OCI-LY1 (cell line): Measurements from ENCODE around the gene CUX1.

Experiments
- EZH2 ChIP-seq: fragments of 200-600 bp; sonication (generic), shearing (Covaris generic); IDR thresholded peaks from 2 replicates; pipeline ENCODE4 v1.8.0; 2017; ENCODE audit warnings: borderline replicate concordance, mixed run types, mild to moderate bottlenecking, antibody characterized with exemption, low read length, moderate library complexity, mixed read lengths
- TF ChIP-seq, protein P1 (sequence below): fragments of 200-600 bp; sonication (generic), shearing (Covaris generic); IDR thresholded peaks from 2 replicates; pipeline ENCODE4 v1.5.1; 2017; ENCODE audit warnings: mild to moderate bottlenecking, antibody characterized with exemption, low read length, moderate library complexity, mixed read lengths

DNA sequence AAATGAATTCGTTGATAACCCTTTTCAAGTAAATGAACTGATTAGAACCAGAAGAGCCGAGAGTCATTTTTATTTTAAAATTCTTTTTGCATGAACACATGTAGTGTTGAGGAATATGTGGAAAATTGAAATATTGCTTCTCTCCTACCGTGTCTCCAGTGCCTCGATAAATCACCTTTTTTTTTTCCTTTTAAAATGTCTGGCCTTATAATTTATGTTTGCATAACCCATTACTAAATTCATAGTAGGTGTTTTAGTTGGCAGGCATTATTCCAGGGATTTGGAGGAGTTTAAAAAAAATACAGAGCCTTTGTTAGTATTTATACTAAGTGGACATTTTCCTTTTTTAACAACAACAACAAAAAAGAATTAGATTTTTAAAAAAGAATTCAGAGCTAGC lies 115.6 kb downstream of the CUX1 start:
- TF ChIP-seq, protein P1, sequence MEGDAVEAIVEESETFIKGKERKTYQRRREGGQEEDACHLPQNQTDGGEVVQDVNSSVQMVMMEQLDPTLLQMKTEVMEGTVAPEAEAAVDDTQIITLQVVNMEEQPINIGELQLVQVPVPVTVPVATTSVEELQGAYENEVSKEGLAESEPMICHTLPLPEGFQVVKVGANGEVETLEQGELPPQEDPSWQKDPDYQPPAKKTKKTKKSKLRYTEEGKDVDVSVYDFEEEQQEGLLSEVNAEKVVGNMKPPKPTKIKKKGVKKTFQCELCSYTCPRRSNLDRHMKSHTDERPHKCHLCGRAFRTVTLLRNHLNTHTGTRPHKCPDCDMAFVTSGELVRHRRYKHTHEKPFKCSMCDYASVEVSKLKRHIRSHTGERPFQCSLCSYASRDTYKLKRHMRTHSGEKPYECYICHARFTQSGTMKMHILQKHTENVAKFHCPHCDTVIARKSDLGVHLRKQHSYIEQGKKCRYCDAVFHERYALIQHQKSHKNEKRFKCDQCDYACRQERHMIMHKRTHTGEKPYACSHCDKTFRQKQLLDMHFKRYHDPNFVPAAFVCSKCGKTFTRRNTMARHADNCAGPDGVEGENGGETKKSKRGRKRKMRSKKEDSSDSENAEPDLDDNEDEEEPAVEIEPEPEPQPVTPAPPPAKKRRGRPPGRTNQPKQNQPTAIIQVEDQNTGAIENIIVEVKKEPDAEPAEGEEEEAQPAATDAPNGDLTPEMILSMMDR, result no peak
- no peak for TF ChIP-seq EZH2
